Activated T-helper 2 cell treated with anti-CD3 and anti-CD28 coated beads, Interferon-gamma antibody, Interleukin-2, Interleukin-4, amounts not matched to agents 10 μg/mL and 5 μg/mL and 100 μg/mL, durations not matched to agents 14 hours and 24 hours and 36 hours (primary cell): ENCODE measurements around the gene TXNRD3. TPM values are rescaled to one million over a fixed set of nuclear protein-coding genes. Genes with fewer than 3 reads are reported as not detected.

Experiments
- DNase-seq: peaks from one replicate; pipeline ENCODE4 v3.0.0; 2021; ENCODE audit warnings: low spot score
- H3K27ac Mint-ChIP-seq: one replicate; pipeline ENCODE4 v1.8.0; 2021; ENCODE audit warnings: mixed read lengths
- H3K27me3 Mint-ChIP-seq: one replicate; pipeline ENCODE4 v1.8.0; 2021; ENCODE audit warnings: low read depth, mixed read lengths
- H3K36me3 Mint-ChIP-seq: one replicate; pipeline ENCODE4 v1.8.0; 2021; ENCODE audit warnings: low read depth, mixed read lengths
- H3K4me1 Mint-ChIP-seq: one replicate; pipeline ENCODE4 v1.8.0; 2021; ENCODE audit warnings: low read depth, mixed read lengths
- H3K4me3 Mint-ChIP-seq: one replicate; pipeline ENCODE4 v1.8.0; 2021; ENCODE audit warnings: low read depth, mild to moderate bottlenecking, moderate library complexity, mixed read lengths
- H3K9me3 Mint-ChIP-seq: one replicate; pipeline ENCODE4 v1.8.0; 2021; ENCODE audit warnings: mixed read lengths
- intact Hi-C: fragments of 100-400 bp; cut with micrococcal nuclease; formaldehyde crosslinking; loops from one replicate; pipeline ENCODE4 v1.15.1; 2023
- total RNA-seq: library from RNA; stranded (reverse); gene quantifications from 2 replicates; pipeline ENCODE4 v1.2.3, GENCODE V29; 2022

The TXNRD3 gene
- total RNA-seq, 1 donor from 2014 or later = 0.96 TPM

DNA sequence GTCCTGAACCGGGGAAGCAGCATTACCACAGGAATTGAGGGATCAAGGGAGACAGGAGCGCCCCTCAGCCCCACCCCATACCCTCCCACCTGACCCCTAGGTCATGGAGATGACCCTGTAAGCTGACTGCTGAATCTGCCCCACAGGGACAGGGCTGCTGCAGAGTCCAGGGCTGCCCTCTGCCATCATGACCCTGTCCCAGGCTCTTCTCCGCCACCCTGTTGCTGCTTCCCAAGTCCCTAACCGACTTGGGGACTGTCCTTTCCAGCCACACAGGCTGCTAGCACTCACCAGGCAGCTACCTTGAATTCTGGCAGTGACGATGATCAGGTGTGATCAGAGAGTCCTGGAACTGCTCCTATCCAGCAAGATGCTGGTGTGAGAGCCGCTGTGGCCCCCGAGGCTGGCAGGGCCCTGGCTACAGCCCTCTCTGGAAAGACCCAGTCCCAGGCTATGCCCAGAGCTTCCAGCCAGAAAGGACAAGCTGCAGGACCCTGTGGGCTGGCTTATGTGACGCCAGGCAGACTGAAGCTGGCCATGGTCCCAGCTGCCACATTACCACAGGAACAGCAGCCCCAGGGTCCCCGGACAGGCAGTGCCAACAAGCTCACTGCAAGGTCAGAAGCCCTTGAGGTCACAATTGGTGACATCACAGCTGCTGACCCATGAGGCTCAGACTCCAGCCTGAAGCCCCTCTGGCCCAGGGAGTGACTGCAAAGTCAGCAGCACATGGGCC lies 96.4 kb downstream of the TXNRD3 start, which contains the start of gene C3orf22:
Gene C3orf22 (minus strand): TSS at position 597 of the 736 bp plus-strand sequence. CDS start 5,542 bp downstream, outside the sequence.
- no peaks in the 10 kb centered on the region for H3K36me3 Mint-ChIP-seq
- no peaks in the 10 kb centered on the region for H3K4me1 Mint-ChIP-seq
- no peaks in the 10 kb centered on the region for H3K9me3 Mint-ChIP-seq
- H3K27me3 Mint-ChIP-seq = peaks cover 8% of the 10 kb centered on the region
- H3K27ac Mint-ChIP-seq = no peak within 1 kb of the TSS
- intact Hi-C loops = no loop called here
- H3K4me3 Mint-ChIP-seq = no peak within 1 kb of the TSS
- no peak for DNase-seq

DNA sequence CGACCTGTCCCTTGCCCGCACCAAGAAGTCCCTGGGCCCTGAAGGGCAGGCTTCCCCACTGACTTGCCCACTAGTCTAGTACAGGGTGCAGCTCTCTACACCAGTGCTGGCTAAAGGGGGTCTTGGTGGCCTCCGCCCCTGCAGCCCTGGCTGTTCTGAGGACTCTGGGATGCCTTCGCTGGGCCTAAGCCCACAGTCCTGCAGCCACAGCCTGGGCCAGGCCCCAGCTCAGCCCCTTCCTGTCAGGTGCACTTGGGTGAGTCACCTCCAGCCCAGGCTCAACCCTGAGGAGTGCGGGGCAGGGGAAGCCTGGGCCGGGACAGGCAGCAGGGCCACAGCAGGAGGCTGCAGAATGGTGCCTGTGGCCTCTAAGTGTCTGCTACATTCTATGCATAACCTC lies 97.2 kb downstream of the TXNRD3 start:
- Mint-ChIP-seq H3K9me3 (no peaks in the 10 kb centered on the region), H3K27ac (no peak overlapping the region), H3K4me1 (no peaks in the 10 kb centered on the region), H3K27me3 (peaks cover 6% of the 10 kb centered on the region), H3K4me3 (no peak overlapping the region), H3K36me3 (no peaks in the 10 kb centered on the region)
- intact Hi-C loops = no loop called here
- DNase-seq = no peak

- no peaks in the 10 kb centered on the region for H3K36me3 Mint-ChIP-seq
- intact Hi-C loops = no loop called here
- no peaks in the 10 kb centered on the region for H3K9me3 Mint-ChIP-seq
- DNase-seq = peak; percentile 6
- no peak overlapping the region for H3K27ac Mint-ChIP-seq
- peaks cover 6% of the 10 kb centered on the region for H3K27me3 Mint-ChIP-seq
- H3K4me1 Mint-ChIP-seq = no peaks in the 10 kb centered on the region
- no peak overlapping the region for H3K4me3 Mint-ChIP-seq
These were observed 97.5 kb downstream of the TXNRD3 start for GRCh38 chr3:126557415-126557745.

Other genes with a start within 250 kb of the TXNRD3 start
- 26.1 and 27.0 TPM in 2 replicates for gene ZXDC, start 179.2 kb downstream of the TXNRD3 start, total RNA-seq
- gene UROC1, start 137.4 kb downstream of the TXNRD3 start, total RNA-seq = not detected in 2 replicates
- 0.09 TPM in 1 of 2 replicates, not detected in the other for gene CHST13, start 131.0 kb downstream of the TXNRD3 start, total RNA-seq
- gene C3orf22, start 96.2 kb downstream of the TXNRD3 start, total RNA-seq = not detected in 2 replicates
- 9.1 and 15.7 TPM in 2 replicates for gene CHCHD6, start 49.1 kb upstream of the TXNRD3 start, total RNA-seq